Parathyroid adenoma (tissue), 2 donors: Measurements from ENCODE around the gene RPGRIP1.
"Not testable (repeated sequence)": the region's sequence is repeated elsewhere in the genome, so short reads cannot be mapped to it uniquely, and the experiment has no call there.

ENCODE experiments used
- H2AFZ ChIP-seq: fragments of 300-600 bp; sonication (generic); one replicate; pipeline ENCODE4 v1.7.0; 2017; ENCODE audit warnings: antibody characterized with exemption, mild to moderate bottlenecking
- H3K27ac ChIP-seq: fragments of 300-600 bp; sonication (generic); one replicate; pipeline ENCODE4 v1.7.0; 2017
- H3K27me3 ChIP-seq: fragments of 300-600 bp; sonication (generic); one replicate; pipeline ENCODE4 v1.7.0; 2017; ENCODE audit warnings: low read length; ENCODE audit not compliant: control insufficient read depth, insufficient read depth
- H3K36me3 ChIP-seq: fragments of 300-600 bp; sonication (generic); one replicate; pipeline ENCODE4 v1.7.0; 2017; ENCODE audit warnings: low read length; ENCODE audit not compliant: control insufficient read depth, insufficient read depth
- H3K4me1 ChIP-seq: fragments of 300-600 bp; sonication (generic); one replicate; pipeline ENCODE4 v1.7.0; 2017; ENCODE audit warnings: control low read depth
- H3K4me2 ChIP-seq: fragments of 300-600 bp; sonication (generic); one replicate; pipeline ENCODE4 v1.7.0; 2017; ENCODE audit warnings: low read length
- H3K4me3 ChIP-seq: fragments of 300-600 bp; sonication (generic); one replicate; pipeline ENCODE4 v1.7.0; 2017; ENCODE audit warnings: low read depth, low read length
- H3K79me2 ChIP-seq: fragments of 300-600 bp; sonication (generic); one replicate; pipeline ENCODE4 v1.7.0; 2017; ENCODE audit warnings: control low read depth
- H3K9ac ChIP-seq: fragments of 300-600 bp; sonication (generic); one replicate; pipeline ENCODE4 v1.7.0; 2017; ENCODE audit warnings: mild to moderate bottlenecking
- H3K9me3 ChIP-seq: fragments of 300-600 bp; sonication (generic); one replicate; pipeline ENCODE4 v1.7.0; 2017; ENCODE audit warnings: low read length; ENCODE audit not compliant: control insufficient read depth
- TF ChIP-seq, protein P1 (sequence below): fragments of 300-600 bp; sonication (generic); IDR thresholded peaks from one replicate; pipeline ENCODE4 v1.7.0; 2017; ENCODE audit warnings: antibody characterized with exemption, mild to moderate bottlenecking
- donor health status: primary hyperparathyroidism.

RPGRIP1 gene

GRCh38 chr14:21278632-21279031 lies 1.3 kb upstream of the RPGRIP1 start:
- H3K4me1 ChIP-seq, result no peaks in the 10 kb centered on the region
- no peak overlapping the region for H3K27ac ChIP-seq
- H2AFZ ChIP-seq, result no peak overlapping the region
- TF ChIP-seq, protein P1, sequence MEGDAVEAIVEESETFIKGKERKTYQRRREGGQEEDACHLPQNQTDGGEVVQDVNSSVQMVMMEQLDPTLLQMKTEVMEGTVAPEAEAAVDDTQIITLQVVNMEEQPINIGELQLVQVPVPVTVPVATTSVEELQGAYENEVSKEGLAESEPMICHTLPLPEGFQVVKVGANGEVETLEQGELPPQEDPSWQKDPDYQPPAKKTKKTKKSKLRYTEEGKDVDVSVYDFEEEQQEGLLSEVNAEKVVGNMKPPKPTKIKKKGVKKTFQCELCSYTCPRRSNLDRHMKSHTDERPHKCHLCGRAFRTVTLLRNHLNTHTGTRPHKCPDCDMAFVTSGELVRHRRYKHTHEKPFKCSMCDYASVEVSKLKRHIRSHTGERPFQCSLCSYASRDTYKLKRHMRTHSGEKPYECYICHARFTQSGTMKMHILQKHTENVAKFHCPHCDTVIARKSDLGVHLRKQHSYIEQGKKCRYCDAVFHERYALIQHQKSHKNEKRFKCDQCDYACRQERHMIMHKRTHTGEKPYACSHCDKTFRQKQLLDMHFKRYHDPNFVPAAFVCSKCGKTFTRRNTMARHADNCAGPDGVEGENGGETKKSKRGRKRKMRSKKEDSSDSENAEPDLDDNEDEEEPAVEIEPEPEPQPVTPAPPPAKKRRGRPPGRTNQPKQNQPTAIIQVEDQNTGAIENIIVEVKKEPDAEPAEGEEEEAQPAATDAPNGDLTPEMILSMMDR, result no peak
- H3K27me3 ChIP-seq, result no peaks in the 10 kb centered on the region
- H3K4me3 ChIP-seq, result no peak overlapping the region
- H3K36me3 ChIP-seq, result no peaks in the 10 kb centered on the region
- H3K9ac ChIP-seq, result no peak overlapping the region
- H3K4me2 ChIP-seq, result no peak overlapping the region
- H3K9me3 ChIP-seq, result no peaks in the 10 kb centered on the region
- H3K79me2 ChIP-seq, result no peaks in the 10 kb centered on the region

- H2AFZ ChIP-seq, H3K36me3 ChIP-seq: not testable (repeated sequence)
Observed at GRCh38 chr14:21281917-21282316, 2.0 kb downstream of the RPGRIP1 start.

GRCh38 chr14:21286516-21286915 lies 6.6 kb downstream of the RPGRIP1 start:
- not testable (repeated sequence) for H3K27ac ChIP-seq, H3K9me3 ChIP-seq, H3K27me3 ChIP-seq, H3K4me2 ChIP-seq, H3K79me2 ChIP-seq, H3K9ac ChIP-seq, H3K4me1 ChIP-seq, H3K4me3 ChIP-seq, H3K36me3 ChIP-seq, H2AFZ ChIP-seq

More at GRCh38 chr14:21281917-21282316, 2.0 kb downstream of the RPGRIP1 start:
- not testable (repeated sequence) for H3K27me3 ChIP-seq, H3K4me2 ChIP-seq, H3K27ac ChIP-seq, H3K4me1 ChIP-seq, H3K4me3 ChIP-seq, H3K9me3 ChIP-seq, H3K79me2 ChIP-seq, H3K9ac ChIP-seq

DNA sequence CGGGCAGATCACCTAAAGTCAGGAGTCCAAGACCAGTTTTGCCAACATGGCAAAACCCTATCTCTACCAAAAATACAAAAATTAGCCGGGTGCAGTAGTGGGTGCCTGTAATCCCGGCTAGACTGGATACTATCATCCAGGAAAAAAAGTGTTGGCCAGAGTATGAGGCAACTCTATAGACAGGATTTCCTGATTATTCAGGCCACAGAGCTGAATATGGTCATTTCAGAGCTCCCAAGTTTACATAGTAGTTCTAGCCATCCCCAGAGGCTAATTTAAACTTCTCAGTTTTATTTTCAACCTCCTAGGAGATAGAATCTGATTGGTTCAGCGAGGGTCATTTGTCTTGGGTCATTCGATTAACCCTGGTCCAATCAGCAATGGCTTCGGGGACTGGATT lies 7.3 kb downstream of the RPGRIP1 start:
- H3K27me3 ChIP-seq, result no peaks in the 10 kb centered on the region
- no peak overlapping the region for H3K4me3 ChIP-seq
- H3K79me2 ChIP-seq, result no peaks in the 10 kb centered on the region
- no peak overlapping the region for H3K27ac ChIP-seq
- no peaks in the 10 kb centered on the region for H3K4me1 ChIP-seq
- no peaks in the 10 kb centered on the region for H3K9me3 ChIP-seq
- TF ChIP-seq, protein P1, result no peak
- H3K36me3 ChIP-seq, result no peaks in the 10 kb centered on the region
- no peak overlapping the region for H2AFZ ChIP-seq
- H3K9ac ChIP-seq, result no peak overlapping the region
- no peak overlapping the region for H3K4me2 ChIP-seq

DNA sequence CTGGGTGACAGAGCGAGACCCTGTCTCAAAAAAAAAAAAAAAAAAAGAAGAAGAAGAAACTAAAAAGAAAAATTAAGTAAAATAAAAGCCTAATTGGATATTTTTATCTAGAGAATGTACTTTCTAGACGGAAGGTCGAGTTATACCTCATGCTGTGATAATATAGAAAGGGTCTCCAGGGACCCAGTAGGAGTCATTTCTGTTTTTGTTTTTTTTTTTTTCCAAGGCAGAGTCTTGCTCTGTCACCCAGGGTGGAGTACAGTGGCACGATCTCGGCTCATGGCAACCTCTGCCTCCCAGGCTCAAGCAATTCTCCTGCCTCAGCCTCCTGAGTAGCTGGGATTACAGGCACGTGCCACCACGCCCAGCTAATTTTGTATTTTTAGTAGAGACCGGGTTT lies 14.1 kb downstream of the RPGRIP1 start:
- not testable (repeated sequence) for H3K4me3 ChIP-seq, H2AFZ ChIP-seq, H3K9me3 ChIP-seq, H3K4me1 ChIP-seq, H3K27ac ChIP-seq, H3K4me2 ChIP-seq, H3K79me2 ChIP-seq, H3K9ac ChIP-seq, H3K27me3 ChIP-seq, H3K36me3 ChIP-seq

DNA sequence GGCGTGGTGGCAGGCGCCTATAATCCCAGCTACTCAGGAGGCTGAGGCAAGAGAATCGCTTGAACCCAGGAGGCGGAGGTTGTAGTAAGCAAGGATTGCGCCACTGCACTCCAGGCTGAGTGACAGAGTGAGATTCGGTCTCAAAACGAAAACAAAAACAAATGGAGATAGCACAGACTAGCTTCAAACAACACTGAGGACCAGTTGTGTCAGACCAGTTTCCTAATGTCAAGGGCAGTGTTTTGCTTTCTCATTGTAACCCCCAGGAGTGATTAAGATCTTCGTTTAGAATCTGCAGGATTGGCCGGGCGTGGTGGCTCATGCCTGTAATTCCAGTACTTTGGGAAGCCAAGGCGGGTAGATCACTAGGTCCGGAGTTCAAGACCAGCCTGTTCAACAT lies 18.5 kb downstream of the RPGRIP1 start:
- no peaks in the 10 kb centered on the region for H3K79me2 ChIP-seq
- H3K4me3 ChIP-seq, result no peak overlapping the region
- no peak overlapping the region for H2AFZ ChIP-seq
- TF ChIP-seq, protein P1, result no peak
- H3K9ac ChIP-seq, result no peak overlapping the region
- H3K4me2 ChIP-seq, result no peak overlapping the region
- no peaks in the 10 kb centered on the region for H3K36me3 ChIP-seq
- no peaks in the 10 kb centered on the region for H3K4me1 ChIP-seq
- H3K9me3 ChIP-seq, result no peaks in the 10 kb centered on the region
- no peaks in the 10 kb centered on the region for H3K27me3 ChIP-seq
- H3K27ac ChIP-seq, result no peak overlapping the region
